Esophagus squamous epithelium (tissue), 5 donors: Measurements from ENCODE around the gene FAP. TPM values are rescaled to one million over a fixed set of nuclear protein-coding genes. Genes with fewer than 3 reads are reported as not detected.

Source experiments
- DNase-seq: peaks from one replicate; lab custom pipeline; 2025; lab: John Stamatoyannopoulos, UW
- H3K27ac ChIP-seq, 4 donors: fragments of 200-600 bp; sonication (generic); one replicate each; pipeline ENCODE4 v1.5.1; 2016 to 2019; ENCODE audit warnings: mild to moderate bottlenecking in 1 of 4
- H3K27me3 ChIP-seq, 4 donors: fragments of 200-600 bp; sonication (generic); 1 replicate in 3 of 4; 2 replicates in 1 of 4; pipeline versions ENCODE4 v1.5.1 to v1.6.0; 2017 to 2021; ENCODE audit warnings: antibody characterized with exemption in 1 of 4
- H3K36me3 ChIP-seq, 3 donors: fragments of 200-600 bp; sonication (generic); one replicate each; pipeline ENCODE4 v1.5.1; 2016 to 2019
- H3K4me1 ChIP-seq, 3 donors: fragments of 200-600 bp; sonication (generic); one replicate each; pipeline ENCODE4 v1.5.1; 2017 to 2019
- H3K4me3 ChIP-seq, 4 donors: fragments of 200-600 bp; sonication (generic); 1 replicate in 3 of 4; 2 replicates in 1 of 4; pipeline ENCODE4 v1.5.1; 2016 to 2019; ENCODE audit warnings: mild to moderate bottlenecking in 2 of 4, moderate library complexity in 1 of 4
- H3K9me3 ChIP-seq, 3 donors: fragments of 200-600 bp; sonication (generic); one replicate each; pipeline ENCODE4 v1.5.1; 2016 to 2019
- CTCF ChIP-seq, 6 experiments: fragments of 450-650 bp in 4 of 6; fragments of 200-600 bp in 2 of 6; sonication (generic) in 2 of 6; IDR thresholded peaks; one replicate each; pipeline ENCODE4 v1.5.1; 2016 to 2019; ENCODE audit warnings: antibody characterized with exemption in 6 of 6, mild to moderate bottlenecking in 4 of 6, moderate library complexity in 4 of 6
- POLR2A ChIP-seq, 4 donors: fragments of 450-650 bp; IDR thresholded peaks; one replicate each; pipeline ENCODE4 v1.6.1; 2017; ENCODE audit warnings: antibody characterized with exemption in 4 of 4, mild to moderate bottlenecking in 4 of 4, moderate library complexity in 3 of 4
- WGBS, 2 donors: methylation state at CpG; one replicate each; pipeline ENCODE4 v1.1.5; 2018; 5-methylcytosine and 5-hydroxymethylcytosine counted together
- intact Hi-C: fragments of 100-400 bp; cut with DNase I; formaldehyde crosslinking; loops from one replicate; pipeline ENCODE4 v1.15.0; 2022
- total RNA-seq, 4 donors: library from RNA; depleted of rRNA; stranded (reverse); fragments of >200 nt; gene quantifications; one replicate each; pipeline ENCODE4 v1.1.0, GENCODE V29; 2016
- donor health status: DM: yes; HTN: yes; CAD: no.

The FAP gene
- total RNA-seq, 4 donors from 2014 or later: 0.91 to 6.5 (median 2.1) TPM

- no peak overlapping the region for H3K4me3 ChIP-seq
- intact Hi-C loops: no loop called here
- H3K36me3 ChIP-seq: no peaks in the 10 kb centered on the region
- H3K27ac ChIP-seq: no peak overlapping the region
- H3K27me3 ChIP-seq: no peaks in the 10 kb centered on the region
- peaks cover 0 to 3% (median 0%) of the 10 kb centered on the region in 3 donors for H3K9me3 ChIP-seq
- no peak for TF ChIP-seq POLR2A (IDR thresholded peaks at IDR 0.05)
- TF ChIP-seq CTCF (IDR thresholded peaks at IDR 0.05): no peak
- peaks cover 0 to 7% (median 0%) of the 10 kb centered on the region in 3 donors for H3K4me1 ChIP-seq
- 95 to 98% methylated on average over 4 to 9 of the region's 38 CpGs for WGBS, 2 donors
- DNase-seq: no peak
Measured at GRCh38 chr2:162234620-162235462, 8.4 kb downstream of the FAP start.

DNA sequence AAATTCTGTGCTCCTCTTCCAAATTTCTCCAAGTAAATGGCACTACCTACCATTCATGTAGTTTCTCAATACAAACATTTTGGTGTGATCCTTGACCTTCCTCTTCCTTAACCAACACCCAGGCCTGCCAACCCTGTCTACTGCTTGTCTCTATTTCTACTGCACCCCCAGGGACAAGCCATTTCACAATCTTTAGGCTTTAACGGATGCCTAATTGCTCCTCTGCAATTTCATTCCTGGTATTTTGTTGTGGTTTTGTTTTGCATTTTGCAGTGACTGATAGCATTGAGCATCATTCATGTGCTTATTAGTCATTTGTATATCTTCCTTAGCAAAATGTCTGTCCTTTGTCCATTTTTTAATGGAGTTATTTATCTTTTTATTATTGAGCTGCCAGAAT lies 10.0 kb downstream of the FAP start:
- Histone ChIP-seq H3K27me3 (no peaks in the 10 kb centered on the region), H3K27ac (peak overlapping the region in 1 of 4 donors; percentile 57), H3K36me3 (no peaks in the 10 kb centered on the region), H3K4me3 (no peak overlapping the region), H3K9me3 (peaks cover 0 to 3% (median 0%) of the 10 kb centered on the region in 3 donors), H3K4me1 (peaks cover 0 to 7% (median 0%) of the 10 kb centered on the region in 3 donors)
- WGBS, 2 donors: 31 to 44% methylated on average over 1 of the region's 1 CpG
- intact Hi-C loops: no loop called here
- DNase-seq: no peak
- no peak for TF ChIP-seq POLR2A (IDR thresholded peaks at IDR 0.05)
- no peak for TF ChIP-seq CTCF (IDR thresholded peaks at IDR 0.05)

GRCh38 chr2:162232671-162233070 lies 10.6 kb downstream of the FAP start:
- Histone ChIP-seq H3K9me3 (peaks cover 0 to 3% (median 0%) of the 10 kb centered on the region in 3 donors), H3K36me3 (no peaks in the 10 kb centered on the region), H3K4me3 (no peak overlapping the region), H3K27ac (peak overlapping the region in 1 of 4 donors; percentile 57), H3K4me1 (peaks cover 0 to 7% (median 0%) of the 10 kb centered on the region in 3 donors), H3K27me3 (no peaks in the 10 kb centered on the region)
- 23 to 48% methylated on average over 2 of the region's 2 CpGs for WGBS, 2 donors
- TF ChIP-seq POLR2A (IDR thresholded peaks at IDR 0.05): no peak
- TF ChIP-seq CTCF (IDR thresholded peaks at IDR 0.05): no peak
- no peak for DNase-seq
- intact Hi-C loops: no loop called here

- H3K27ac ChIP-seq: no peak overlapping the region
- H3K9me3 ChIP-seq: peaks cover 0 to 3% (median 0%) of the 10 kb centered on the region in 3 donors
- 35 to 61% methylated on average over 2 of the region's 2 CpGs for WGBS, 2 donors
- TF ChIP-seq POLR2A (IDR thresholded peaks at IDR 0.05) (no peak), CTCF (IDR thresholded peaks at IDR 0.05) (no peak)
- no peak overlapping the region for H3K4me3 ChIP-seq
- H3K36me3 ChIP-seq: no peaks in the 10 kb centered on the region
- no peaks in the 10 kb centered on the region for H3K27me3 ChIP-seq
- H3K4me1 ChIP-seq: peaks cover 0 to 7% (median 0%) of the 10 kb centered on the region in 3 donors
- DNase-seq: no peak
- intact Hi-C loops: no loop called here
Measured at GRCh38 chr2:162232027-162232426, 11.2 kb downstream of the FAP start.

DNA sequence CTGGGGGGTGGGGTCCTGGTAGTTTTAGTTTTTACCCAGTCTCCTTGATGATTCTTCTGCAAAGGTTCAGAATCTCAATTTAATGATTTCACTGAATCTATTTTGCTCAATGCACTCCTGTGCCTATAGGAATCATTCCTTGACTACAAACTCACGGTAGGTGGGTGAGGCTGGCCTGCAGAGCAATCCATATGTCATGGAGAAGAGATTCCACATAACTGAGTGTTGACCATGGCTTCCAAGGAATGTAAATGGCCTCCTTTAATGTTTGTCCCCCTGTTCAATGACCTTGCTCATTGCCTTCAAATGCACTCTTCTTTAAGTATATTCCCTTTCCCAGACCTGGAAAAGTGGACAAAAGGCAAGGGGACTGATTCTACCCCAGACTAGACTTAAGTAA lies 12.5 kb downstream of the FAP start:
- no peaks in the 10 kb centered on the region for H3K36me3 ChIP-seq
- intact Hi-C loops: no loop called here
- H3K4me1 ChIP-seq: peaks cover 0 to 7% (median 0%) of the 10 kb centered on the region in 3 donors
- no peak for TF ChIP-seq POLR2A (IDR thresholded peaks at IDR 0.05)
- no peak for TF ChIP-seq CTCF (IDR thresholded peaks at IDR 0.05)
- no peak for DNase-seq
- H3K27me3 ChIP-seq: no peaks in the 10 kb centered on the region
- 46 to 80% methylated on average over 1 of the region's 1 CpG for WGBS, 2 donors
- no peak overlapping the region for H3K27ac ChIP-seq
- peaks cover 0 to 3% (median 0%) of the 10 kb centered on the region in 3 donors for H3K9me3 ChIP-seq
- H3K4me3 ChIP-seq: no peak overlapping the region
